GM12891 (cell line): ENCODE measurements around the gene CLEC18B.

Experiments used
- POLR2A ChIP-seq: IDR thresholded peaks from 2 replicates; pipeline ENCODE4 v1.6.1; 2011; ENCODE audit warnings: low read depth, low read length, control low read depth
- POLR2AphosphoS5 ChIP-seq: IDR thresholded peaks from 2 replicates; pipeline ENCODE4 v1.6.1; 2011; ENCODE audit warnings: low read depth, low read length, control low read depth
- POU2F2 ChIP-seq: IDR thresholded peaks from 2 replicates; pipeline ENCODE4 v1.6.1; 2011; ENCODE audit warnings: low read depth, mild to moderate bottlenecking, control low read depth, low read length, moderate library complexity
- TAF1 ChIP-seq: IDR thresholded peaks from 2 replicates; pipeline ENCODE4 v1.6.1; 2011; ENCODE audit warnings: low read depth, low read length, control low read depth

DNA sequence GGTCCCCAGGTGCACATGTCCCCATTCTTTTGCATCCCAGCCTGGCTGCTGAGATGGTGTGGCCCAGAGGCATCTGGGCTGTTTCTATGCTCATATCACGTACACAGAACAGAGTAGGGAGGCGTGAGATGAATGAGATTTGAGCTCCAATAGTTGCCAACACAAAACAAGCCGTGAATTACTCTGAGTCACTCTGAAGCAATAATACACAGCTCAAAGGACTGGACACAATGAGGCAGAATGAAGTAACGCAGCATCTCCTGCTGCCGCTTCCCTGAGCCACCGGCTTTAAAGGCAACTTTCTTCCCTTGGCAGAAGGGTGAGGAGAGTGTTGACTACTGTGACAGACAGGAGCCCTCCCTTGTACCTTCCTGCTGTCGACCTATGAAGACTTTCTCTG, 33.9 kb upstream of the CLEC18B start:
- TF ChIP-seq POLR2AphosphoS5 (no peak), POLR2A (no peak), POU2F2 (no peak), TAF1 (no peak)
